GM12878 (cell line): Measurements from ENCODE around the gene HVCN1. TPM values are rescaled to one million over a fixed set of nuclear protein-coding genes. Genes with fewer than 3 reads are reported as not detected.

Experiments
- ATAC-seq: fragments of 200-7000 bp; cut with Tn5 transposase; 3 replicates; pipeline ENCODE4 v1.9.1; 2020; ENCODE audit warnings: mild to moderate bottlenecking, moderate library complexity
- BruUV-seq: library from RNA; stranded (reverse); fragments of 400-500 nt; replicated peaks from 2 replicates; lab custom pipeline; 2021; lab: Mats Ljungman, UMichigan
- CTCF ChIA-PET: fragments of 300-600 bp; sonication (Branson Sonifier 250); formaldehyde crosslinking; extraction: SDS; loops from one replicate; lab custom pipeline; 2021; ENCODE audit warnings: inconsistent platforms; lab: Yijun Ruan, JAX
- POLR2A ChIA-PET: fragments of 350-600 bp; formaldehyde crosslinking; extraction: SDS; loops from one replicate; lab custom pipeline; 2021; ENCODE audit warnings: inconsistent platforms; lab: Charles Lee
- RAD21 ChIA-PET: fragments of 300-600 bp; sonication (Branson Sonifier 250); formaldehyde crosslinking; loops from one replicate; lab custom pipeline; 2023; ENCODE audit warnings: antibody characterized with exemption; ENCODE audit not compliant: unreplicated experiment; lab: Charles Lee
- SMC1A ChIA-PET: fragments of 300-600 bp; sonication (Branson Sonifier 250); formaldehyde crosslinking; loops from one replicate; lab custom pipeline; 2023; ENCODE audit not compliant: unreplicated experiment, uncharacterized antibody; lab: Charles Lee
- DNase-seq: peaks from one replicate; pipeline ENCODE4 v3.0.0-alpha.2; 2011; ENCODE audit warnings: low read depth, low spot score
- FAIRE-seq: peaks from 3 replicates; lab custom pipeline; 2011; peaks lifted over from hg19 to GRCh38; lab: Jason Lieb, UNC
- H2AFZ ChIP-seq: 2 replicates; pipeline ENCODE4 v1.6.0; 2011; ENCODE audit warnings: low read depth, low read length, control low read depth; ENCODE audit not compliant: control insufficient read depth
- H3K27ac ChIP-seq: 2 replicates; pipeline ENCODE4 v1.5.1; 2011; ENCODE audit warnings: control low read depth; ENCODE audit not compliant: control insufficient read depth, insufficient read depth
- H3K27me3 ChIP-seq, 2 experiments: replicated peaks in 1 of 2; 2 replicates each; pipeline versions ENCODE4 v1.6.0 to v1.6.1; 2011; ENCODE audit warnings: low read length in 1 of 2; ENCODE audit not compliant: control insufficient read depth in 2 of 2, insufficient read depth in 2 of 2
- H3K36me3 ChIP-seq, 2 experiments: 2 replicates each; pipeline ENCODE4 v1.5.1; 2011; ENCODE audit warnings: low read length in 1 of 2; ENCODE audit not compliant: control insufficient read depth in 2 of 2, insufficient read depth in 2 of 2
- H3K4me1 ChIP-seq: 2 replicates; pipeline ENCODE4 v1.6.1; 2011; ENCODE audit warnings: mild to moderate bottlenecking, low read length, moderate library complexity, mixed read lengths; ENCODE audit not compliant: control insufficient read depth, insufficient read depth
- H3K4me2 ChIP-seq: 2 replicates; pipeline ENCODE4 v1.6.0; 2011; ENCODE audit warnings: control low read depth; ENCODE audit not compliant: control insufficient read depth, insufficient read depth
- H3K4me3 ChIP-seq: fragments of 200-600 bp; sonication (generic); 2 replicates; pipeline ENCODE4 v1.5.1; 2016
- H3K79me2 ChIP-seq: 2 replicates; pipeline ENCODE4 v1.6.0; 2011; ENCODE audit warnings: low read length; ENCODE audit not compliant: control insufficient read depth, insufficient read depth
- H3K9ac ChIP-seq: 2 replicates; pipeline ENCODE4 v1.8.0; 2011; ENCODE audit warnings: low read length, control low read depth, mixed read lengths; ENCODE audit not compliant: control insufficient read depth, insufficient read depth
- H3K9me3 ChIP-seq: replicated peaks from 3 replicates; pipeline ENCODE4 v1.5.1; 2011; ENCODE audit warnings: mild to moderate bottlenecking, low read length; ENCODE audit not compliant: control insufficient read depth, insufficient read depth
- H4K20me1 ChIP-seq: 2 replicates; pipeline ENCODE4 v1.6.0; 2011; ENCODE audit not compliant: control insufficient read depth, insufficient read depth
- BACH1 ChIP-seq: fragments of 450-650 bp; IDR thresholded peaks from 2 replicates; pipeline ENCODE4 v1.6.1; 2017; ENCODE audit warnings: mild to moderate bottlenecking, borderline replicate concordance
- CHD4 ChIP-seq: fragments of 200-600 bp; sonication (generic); IDR thresholded peaks from 2 replicates; pipeline ENCODE4 v1.6.1; 2016; ENCODE audit warnings: mild to moderate bottlenecking
- GATAD2B ChIP-seq: fragments of 450-650 bp; conservative IDR thresholded peaks from 2 replicates; pipeline ENCODE4 v1.6.1; 2017; ENCODE audit warnings: low read depth, mild to moderate bottlenecking, moderate library complexity
- HDAC6 ChIP-seq: fragments of 200-600 bp; sonication (generic); IDR thresholded peaks from one replicate; pipeline ENCODE4 v1.8.0; 2017; ENCODE audit warnings: antibody characterized with exemption; ENCODE audit not compliant: unreplicated experiment
- NRF1 ChIP-seq: conservative IDR thresholded peaks from 2 replicates; pipeline ENCODE4 v1.6.1; 2011; ENCODE audit warnings: mild to moderate bottlenecking, low read depth, low read length, improper control_type of control experiment
- POLR2A ChIP-seq: IDR thresholded peaks from 2 replicates; pipeline ENCODE4 v1.6.1; 2011; ENCODE audit warnings: low read depth, mild to moderate bottlenecking, low read length
- SMC3 ChIP-seq: IDR thresholded peaks from 2 replicates; pipeline ENCODE4 v1.6.1; 2011; ENCODE audit warnings: low read length, improper control_type of control experiment, borderline replicate concordance
- TCF7 ChIP-seq: IDR thresholded peaks from 2 replicates; pipeline ENCODE4 v1.6.1; 2014; ENCODE audit warnings: antibody characterized with exemption, borderline replicate concordance
- YY1 ChIP-seq: IDR thresholded peaks from 2 replicates; pipeline ENCODE4 v1.6.1; 2011; ENCODE audit warnings: low read depth, mild to moderate bottlenecking, low read length
- ZBTB4 ChIP-seq: fragments of 450-650 bp; formaldehyde crosslinking; IDR thresholded peaks from 2 replicates; pipeline ENCODE4 v1.4.0; 2022; ENCODE audit warnings: mild to moderate bottlenecking, moderate library complexity
- WGBS: methylation state at CpG from one replicate; pipeline ENCODE4 v1.1.6; 2016; ENCODE audit warnings: low lambda C conversion rate; ENCODE audit not compliant: insufficient replicate concordance, insufficient coverage; ENCODE audit errors: missing lambda C conversion rate; 5-methylcytosine and 5-hydroxymethylcytosine counted together
- in situ Hi-C: fragments of 300-500 bp; cut with MboI; formaldehyde crosslinking; loops from 9 replicates; pipeline ENCODE4 v1.14.3; 2018; ENCODE audit warnings: mixed read lengths
- intact Hi-C: fragments of 100-400 bp; cut with micrococcal nuclease; formaldehyde crosslinking; loops from one replicate; pipeline ENCODE4 v1.14.2; 2022; ENCODE audit not compliant: unreplicated experiment
- polyA plus RNA-seq, 11 experiments: library from polyadenylated mRNA; depleted of rRNA in 4 of 11; unstranded in 6 of 11; stranded (reverse) in 5 of 11; fragments of >200 nt; fragmentation: Nextera tagmentation in 4 of 11; fragmentation: Illumina TruSeq in 1 of 11; extraction: Ambion mirVana in 4 of 11; extraction: Trizol in 1 of 11; gene quantifications; 1 replicate in 1 of 11; 2 replicates in 10 of 11; pipeline versions ENCODE4 v1.2.1 to v1.2.3, GENCODE V29; 2011 to 2016; ENCODE audit warnings: inconsistent platforms in 2 of 11, missing spikeins in 2 of 11, low read depth in 1 of 11
- total RNA-seq, 4 experiments: library from RNA; depleted of rRNA in 3 of 4; stranded (reverse); fragments of >200 nt in 3 of 4; fragmentation: Illumina TruSeq in 1 of 4; extraction: Trizol in 1 of 4; gene quantifications; 2 replicates each; pipeline versions ENCODE4 v1.2.1 to v1.2.3, GENCODE V29; 2013 to 2021
- TF ChIP-seq, protein P1 (sequence below): IDR thresholded peaks from 2 replicates; pipeline ENCODE4 v1.6.1; 2011; ENCODE audit warnings: low read depth, mild to moderate bottlenecking, low read length, moderate library complexity, borderline replicate concordance; ENCODE audit errors: extremely low read depth

The HVCN1 gene
- total and polyA plus RNA-seq, 10 of the 15 experiments (the other 5 are each of a cell fraction or from before 2014, with no cell fraction given): 27.8 to 181 (median 103) TPM

DNA sequence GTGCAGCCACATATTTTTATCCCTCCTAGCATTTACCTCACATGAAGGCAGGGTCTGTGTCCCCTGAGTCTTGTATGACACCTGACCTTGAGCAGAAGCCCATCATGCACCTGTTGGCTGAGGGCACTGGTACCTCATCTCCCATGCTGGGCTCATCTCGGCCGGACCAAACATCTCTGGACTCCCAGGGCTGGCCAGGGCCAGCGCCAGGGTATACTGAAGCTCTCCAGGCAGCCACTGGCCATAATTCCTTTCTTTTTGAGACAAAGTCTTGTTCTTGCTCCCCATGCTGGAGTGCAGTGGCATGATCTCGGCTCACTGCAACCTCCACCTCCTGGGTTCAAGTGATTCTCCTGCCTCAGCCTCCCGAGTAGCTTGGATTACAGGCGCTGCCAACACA, 22.0 kb downstream of the HVCN1 start:
- FAIRE-seq (no peak), DNase-seq (no peak), ATAC-seq (no peak)
- Histone ChIP-seq H3K27me3 (no peaks in the 10 kb centered on the region), H3K4me1 (peaks cover 58% of the 10 kb centered on the region), H2AFZ (no peak overlapping the region), H3K9me3 (peaks cover 7% of the 10 kb centered on the region; the same call in 2 of the 3 replicates), H3K27ac (peak overlapping the region; percentile 99), H3K79me2 (peaks cover 78% of the 10 kb centered on the region), H3K36me3 (peaks cover 7 to 13% of the 10 kb centered on the region in 2 experiments), H3K4me3 (peak overlapping the region; percentile 82), H3K9ac (peak overlapping the region; percentile 77), H4K20me1 (no peaks in the 10 kb centered on the region), H3K4me2 (peak overlapping the region; percentile 99)
- ChIA-PET SMC1A (interaction anchor here (1.1 to 6.3 kb wide), 9 partner anchors 14 to 66 kb away, joined by 3 to 80 read pairs (median 24); no protein-coding TSS in a partner anchor), POLR2A (interaction anchor here (0.6 to 9.2 kb wide), 11 partner anchors 9 to 211 kb away, joined by 3 to 80 read pairs (median 4); no protein-coding TSS in a partner anchor), CTCF (interaction anchor here (0.8 to 4.6 kb wide), 11 partner anchors 11 to 66 kb away, joined by 3 to 24 read pairs (median 7); no protein-coding TSS in a partner anchor), RAD21 (interaction anchor here (1.0 to 5.3 kb wide), 8 partner anchors 11 to 210 kb away, joined by 3 to 43 read pairs (median 8); no protein-coding TSS in a partner anchor)
- in situ Hi-C loops (no loop called here), intact Hi-C loops (no loop called here)
- no peak for TF ChIP-seq NRF1
- TF ChIP-seq POLR2A: 0 out of 2 replicates have a peak, but pooled peaks have one; percentile 33
- no peak for TF ChIP-seq HDAC6
- BruUV-seq: no TSS peak
- WGBS: 80% methylated on average over 6 of the region's 6 CpGs

- peak; percentile 92 for DNase-seq
- WGBS: under 1% methylated on average over 23 of the region's 23 CpGs
- ChIA-PET CTCF (interaction anchor here (0.7 to 2.6 kb wide), 4 partner anchors 17 to 59 kb away, joined by 3 to 12 read pairs (median 9); no protein-coding TSS in a partner anchor), RAD21 (interaction anchor here (0.7 to 2.5 kb wide), 10 partner anchors 21 to 59 kb away, joined by 3 to 8 read pairs (median 4); partner anchors contain the start of gene TCTN1), SMC1A (interaction anchor here (0.7 to 2.7 kb wide), 10 partner anchors 12 to 77 kb away, joined by 3 to 16 read pairs (median 4); no protein-coding TSS in a partner anchor), POLR2A (interaction anchor here (0.7 to 2.6 kb wide), 11 partner anchors 9 to 41 kb away, joined by 3 to 13 read pairs (median 4); no protein-coding TSS in a partner anchor)
- peak overlapping the region; percentile 65 for H3K4me3 ChIP-seq
- H3K36me3 ChIP-seq: peaks cover 6 to 35% of the 10 kb centered on the region in 2 experiments
- in situ Hi-C loops (no loop called here), intact Hi-C loops (loop anchor here (2.0 kb wide), 1 partner anchor 37 kb away; no protein-coding TSS in a partner anchor)
- H3K27ac ChIP-seq: peak overlapping the region; percentile 88
- H3K27me3 ChIP-seq: no peaks in the 10 kb centered on the region
- ATAC-seq: peak; percentile 95
- peak; percentile 81 for FAIRE-seq
- peak overlapping the region; percentile 14; the same call in 1 of the 2 replicates for H2AFZ ChIP-seq
- H4K20me1 ChIP-seq: no peaks in the 10 kb centered on the region
- peak overlapping the region; percentile 96 for H3K4me2 ChIP-seq
- peaks cover 73% of the 10 kb centered on the region for H3K79me2 ChIP-seq
- peaks cover 44% of the 10 kb centered on the region for H3K4me1 ChIP-seq
- peaks cover 7% of the 10 kb centered on the region; the same call in 2 of the 3 replicates for H3K9me3 ChIP-seq
- peak overlapping the region; percentile 72 for H3K9ac ChIP-seq
- no TSS peak for BruUV-seq
- TF ChIP-seq YY1: no peak; the same call in 1 of the 2 replicates
- TF ChIP-seq, protein P1, sequence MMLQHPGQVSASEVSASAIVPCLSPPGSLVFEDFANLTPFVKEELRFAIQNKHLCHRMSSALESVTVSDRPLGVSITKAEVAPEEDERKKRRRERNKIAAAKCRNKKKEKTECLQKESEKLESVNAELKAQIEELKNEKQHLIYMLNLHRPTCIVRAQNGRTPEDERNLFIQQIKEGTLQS: 0 out of 2 replicates have a peak, but pooled peaks have one; percentile 17
- TF ChIP-seq CHD4: no peak
- no peak for TF ChIP-seq ZBTB4 (CRISPR knock-in tag)
- peak; percentile 29; the same call in 1 of the 2 replicates for TF ChIP-seq SMC3
- no peak for TF ChIP-seq TCF7
- TF ChIP-seq GATAD2B: peak; percentile 88
- peak; percentile 64; the same call in 1 of the 2 replicates for TF ChIP-seq BACH1
Observed at GRCh38 chr12:110661337-110661972, 27.5 kb downstream of the HVCN1 start.
